ENCODE results near the gene DYNC1LI1.
"Not testable (repeated sequence)": the region's sequence is repeated elsewhere in the genome, so short reads cannot be mapped to it uniquely, and the experiment has no call there.

- TF ChIP-seq CTCF (conservative IDR thresholded peaks at IDR 0.05; ENCODE audit: low read depth, low read length); POLR2A (IDR thresholded peaks at IDR 0.05; ENCODE audit: low read depth, low read length); RAD21 (IDR thresholded peaks at IDR 0.05; ENCODE audit: low read length); USF2 (IDR thresholded peaks at IDR 0.05; ENCODE audit: low read depth, low read length); CEBPB (IDR thresholded peaks at IDR 0.05; ENCODE audit: low read depth, low read length); MXI1 (IDR thresholded peaks at IDR 0.05; ENCODE audit: borderline replicate concordance, low read depth, low read length): not testable (repeated sequence)
Observed at GRCh38 chr3:32578669-32579068, 8.0 kb upstream of the DYNC1LI1 start.

Measured in IMR-90 (cell line).